HUDEP-2 (cell line): ENCODE results near the gene BHLHE40.

ENCODE experiments used
- DNase-seq, 76 experiments: peaks; one replicate each; lab custom pipeline; 2025; ENCODE audit not compliant: unreplicated experiment in 76 of 76; lab: John Stamatoyannopoulos, UW

The BHLHE40 gene

GRCh38 chr3:4979428-4980228 is at the start of gene BHLHE40:
Gene BHLHE40, plus strand, starts transcription at chr3:4979437. Its CDS starts 282 bp downstream, at chr3:4979719.
- peak in 11 of 76 experiments; percentile 42 to 81 (median 61) for DNase-seq

- no peak for DNase-seq
Measured at GRCh38 chr3:4930501-4930900, 48.7 kb upstream of the BHLHE40 start.

DNA sequence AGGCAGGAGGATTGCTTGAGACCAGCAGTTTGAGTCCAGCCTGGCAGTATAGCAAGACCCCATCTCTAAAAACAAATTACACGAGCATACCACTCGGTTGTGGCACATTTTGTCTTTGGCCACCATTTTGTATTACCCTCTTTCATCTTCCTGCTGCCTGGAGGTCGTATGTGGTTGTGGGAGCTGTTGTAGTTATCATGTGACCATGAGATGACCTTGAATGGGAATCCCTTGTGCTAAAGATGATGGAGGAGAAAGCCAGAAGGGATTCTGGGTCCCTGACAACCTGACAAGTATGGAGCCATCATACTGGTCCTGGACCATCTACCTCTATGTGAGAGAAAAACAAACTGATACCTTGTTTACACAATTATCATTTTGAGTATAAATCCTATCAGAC is 45.2 kb upstream of the BHLHE40 start:
- DNase-seq, result no peak

DNA sequence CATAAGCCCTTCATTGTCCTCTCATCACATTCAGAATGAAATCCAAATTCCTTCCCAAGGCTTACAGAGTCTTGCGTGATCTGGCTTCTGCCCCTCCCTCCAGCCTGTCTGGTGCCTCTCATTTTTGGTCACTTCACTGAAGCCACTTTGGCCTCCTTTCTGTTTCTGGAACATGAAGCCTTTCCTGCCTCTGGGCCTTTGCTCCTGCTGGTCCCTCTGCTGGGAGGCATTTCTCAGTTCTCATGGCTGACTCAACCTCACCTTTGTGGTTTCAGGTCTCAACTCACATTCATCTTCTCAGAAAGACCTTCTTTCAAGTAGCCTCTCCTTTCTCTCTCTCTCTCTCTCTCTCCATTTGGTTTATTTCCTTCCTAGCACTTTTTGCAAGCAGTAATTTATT is 43.9 kb upstream of the BHLHE40 start:
- DNase-seq, result no peak

GRCh38 chr3:4936982-4937614 is 42.1 kb upstream of the BHLHE40 start:
- no peak for DNase-seq

GRCh38 chr3:4938281-4938982 is 40.8 kb upstream of the BHLHE40 start:
- no peak for DNase-seq

DNA sequence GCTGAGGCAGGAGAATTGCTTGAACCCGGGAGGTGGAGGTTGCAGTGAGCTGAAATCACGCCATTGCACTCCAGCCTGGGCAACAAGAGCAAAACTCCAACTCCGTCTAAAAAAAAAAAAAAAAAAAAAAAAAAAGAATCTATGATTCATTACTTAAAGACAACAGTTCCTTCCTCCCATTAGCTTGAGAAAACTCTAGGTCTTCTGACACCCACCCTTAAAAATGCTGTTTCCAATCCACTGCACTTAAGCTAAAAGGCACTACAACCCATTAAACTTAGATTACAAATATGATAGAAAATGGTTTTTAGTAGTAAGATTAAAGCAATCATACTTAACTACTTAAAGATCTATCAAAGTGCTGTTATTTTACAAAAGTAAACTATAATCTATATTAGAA is 40.0 kb upstream of the BHLHE40 start:
- DNase-seq, result no peak

GRCh38 chr3:4940985-4941384 is 38.3 kb upstream of the BHLHE40 start:
- no peak for DNase-seq

DNA sequence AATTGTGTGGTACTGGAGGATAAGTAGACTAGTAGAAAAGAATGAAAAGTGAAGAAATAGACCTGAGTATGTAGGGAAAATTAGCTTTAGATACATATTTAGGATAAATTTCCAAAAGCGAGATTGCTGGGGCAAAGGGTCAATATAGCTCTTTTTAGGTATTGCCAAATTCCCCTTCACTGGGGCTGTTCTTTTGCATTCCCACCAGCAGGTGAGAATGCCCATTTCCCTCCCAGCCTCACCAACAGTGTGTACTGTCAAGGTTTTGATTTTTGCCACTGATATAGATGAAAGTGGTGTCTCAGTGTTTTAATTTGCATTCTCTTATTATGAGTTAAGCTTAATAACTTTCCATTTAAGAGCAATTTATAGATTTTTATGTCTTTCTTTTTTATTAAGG is 35.7 kb upstream of the BHLHE40 start:
- no peak for DNase-seq

DNA sequence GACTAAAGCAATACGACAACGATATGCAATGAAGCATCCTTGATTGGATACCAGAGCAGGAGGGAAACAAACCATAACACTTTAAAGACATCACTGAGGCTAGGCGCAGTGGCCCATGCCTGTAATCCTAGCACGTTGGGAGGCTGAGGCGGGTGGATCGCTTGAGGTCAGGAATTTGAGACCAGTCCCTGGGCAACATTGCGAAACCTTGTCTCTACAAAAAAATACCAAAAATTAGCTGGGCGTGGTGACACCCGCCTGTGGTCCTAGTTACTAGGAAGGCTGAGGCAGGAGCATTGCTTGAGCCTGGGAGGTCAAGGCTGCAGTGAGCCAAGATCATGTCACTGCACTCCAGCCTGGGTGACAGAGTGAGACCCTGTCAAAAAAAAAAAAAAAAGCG is 33.9 kb upstream of the BHLHE40 start:
- DNase-seq, result no peak

GRCh38 chr3:4947028-4947427 is 32.2 kb upstream of the BHLHE40 start:
- no peak for DNase-seq

- no peak for DNase-seq
Measured at GRCh38 chr3:4948395-4948794, 30.8 kb upstream of the BHLHE40 start.

DNA sequence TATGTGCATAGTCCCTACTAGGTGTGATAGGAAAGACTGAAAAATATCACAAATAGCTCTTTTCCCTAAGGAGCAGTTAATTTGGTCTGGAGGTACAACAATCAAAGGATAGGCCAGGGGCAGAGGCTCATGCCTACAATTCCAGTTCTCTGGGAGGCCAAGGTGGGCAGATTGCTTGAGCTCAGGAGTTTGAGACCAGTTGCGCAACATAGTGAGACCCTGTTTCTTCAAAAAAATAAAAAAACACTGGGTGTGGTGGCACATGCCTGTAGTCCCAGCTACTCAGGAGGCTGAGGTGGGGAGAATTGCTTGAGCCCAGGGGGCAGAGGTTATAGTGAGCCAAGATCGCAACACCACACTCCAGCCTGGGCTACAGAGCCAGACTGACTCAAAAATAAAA is 30.2 kb upstream of the BHLHE40 start:
- DNase-seq, result no peak

DNA sequence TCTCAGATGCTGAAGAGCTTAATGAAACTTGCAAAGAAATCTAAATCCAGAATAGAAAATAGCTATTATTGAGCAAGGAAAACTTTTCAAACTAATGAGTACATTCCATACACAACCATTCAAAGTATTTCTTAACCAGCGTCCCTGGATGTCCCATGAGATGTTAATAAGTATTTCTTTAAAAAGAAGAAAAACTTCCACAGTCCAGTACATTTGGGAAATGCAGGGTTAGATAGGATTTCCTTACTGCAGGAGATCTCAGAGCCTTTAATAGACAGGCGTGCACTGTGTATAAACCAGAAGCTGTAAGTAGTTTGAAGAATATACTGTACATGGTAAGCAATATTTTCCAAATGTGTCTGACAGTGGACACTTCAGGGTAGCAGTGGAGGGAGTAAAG is 29.6 kb upstream of the BHLHE40 start:
- DNase-seq, result no peak

DNA sequence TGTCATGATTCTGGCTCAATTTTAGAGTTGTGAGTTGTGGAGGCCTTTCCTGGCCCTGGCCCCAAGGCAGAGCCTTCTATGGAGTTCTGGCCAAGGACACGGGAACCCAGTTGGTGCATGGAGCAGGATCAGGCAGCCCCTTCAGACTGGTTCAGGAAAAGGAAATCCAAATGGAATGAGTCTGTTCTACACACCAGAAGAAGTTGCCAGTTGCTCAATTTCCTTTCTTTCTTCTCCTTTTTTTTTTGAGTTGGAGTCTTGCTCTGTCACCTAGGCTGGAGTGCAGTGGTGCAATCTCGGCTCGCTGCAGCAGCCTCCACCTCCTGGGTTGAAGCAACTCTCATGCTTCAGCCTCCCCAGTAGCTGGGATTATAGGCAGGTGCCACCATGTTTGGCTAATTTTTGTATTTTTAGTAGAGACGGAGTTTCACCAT is 28.9 kb upstream of the BHLHE40 start:
- DNase-seq, result no peak

- DNase-seq, result no peak
Measured at GRCh38 chr3:4950948-4951347, 28.3 kb upstream of the BHLHE40 start.

GRCh38 chr3:4953119-4953518 is 26.1 kb upstream of the BHLHE40 start:
- DNase-seq, result no peak

DNA sequence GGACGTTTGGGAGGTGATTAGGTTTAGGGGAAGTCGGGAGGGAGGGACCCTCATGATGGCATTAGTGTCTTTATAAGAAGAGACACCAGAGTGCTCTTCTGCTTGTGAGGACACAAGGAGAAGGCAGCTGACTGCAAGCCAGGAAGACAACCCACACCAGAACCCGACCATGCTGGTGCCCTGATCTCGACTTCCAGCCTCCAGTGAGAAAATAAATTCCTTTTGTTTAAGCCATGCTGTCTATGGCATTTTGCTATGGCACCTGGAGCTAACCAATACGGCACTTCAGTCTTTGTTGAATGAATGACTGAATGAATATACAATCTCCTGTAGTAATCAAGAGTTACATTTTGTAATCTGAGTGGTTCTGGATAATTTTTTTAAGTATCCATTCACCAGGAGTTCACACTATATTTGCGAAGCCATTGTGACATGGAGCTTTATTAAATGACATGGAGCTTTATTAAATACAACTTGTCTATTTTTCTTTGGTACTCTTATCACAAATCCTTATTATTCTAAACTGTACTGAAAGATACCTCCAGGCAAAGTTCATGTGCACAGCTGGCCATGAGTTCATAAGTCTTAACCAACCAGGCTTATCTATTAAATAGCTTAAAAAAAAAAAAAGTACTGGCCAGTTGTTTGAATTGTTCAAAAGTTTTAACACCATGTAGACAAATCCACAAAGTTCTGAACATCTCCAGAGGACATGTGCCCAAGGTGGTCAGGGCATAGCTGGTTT is 24.8 kb upstream of the BHLHE40 start:
- no peak for DNase-seq

- no peak for DNase-seq
Measured at GRCh38 chr3:4956099-4956498, 23.1 kb upstream of the BHLHE40 start.

DNA sequence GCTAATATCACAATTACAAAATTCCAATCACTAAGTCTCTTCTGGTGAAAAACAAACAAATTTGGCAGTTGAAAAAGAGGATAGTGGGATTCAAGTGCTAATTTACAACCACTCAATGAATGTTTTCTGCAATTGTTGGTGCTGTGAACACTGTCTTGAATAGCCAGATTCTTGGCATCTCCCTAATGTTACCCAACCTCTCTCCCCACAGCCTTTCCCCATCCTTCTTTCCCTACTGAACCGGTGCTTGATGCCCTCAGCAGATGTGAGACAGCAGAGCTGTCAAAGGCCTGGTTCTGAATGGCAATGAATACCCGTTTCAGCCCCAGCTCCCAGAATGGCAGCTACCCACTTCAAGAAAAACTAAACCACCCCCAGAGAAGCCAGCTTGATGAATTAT is 22.5 kb upstream of the BHLHE40 start:
- DNase-seq, result no peak

GRCh38 chr3:4957978-4958377 is 21.3 kb upstream of the BHLHE40 start:
- no peak for DNase-seq
